Measurements from ENCODE around the gene WDR13.

Gene WDR13

DNA sequence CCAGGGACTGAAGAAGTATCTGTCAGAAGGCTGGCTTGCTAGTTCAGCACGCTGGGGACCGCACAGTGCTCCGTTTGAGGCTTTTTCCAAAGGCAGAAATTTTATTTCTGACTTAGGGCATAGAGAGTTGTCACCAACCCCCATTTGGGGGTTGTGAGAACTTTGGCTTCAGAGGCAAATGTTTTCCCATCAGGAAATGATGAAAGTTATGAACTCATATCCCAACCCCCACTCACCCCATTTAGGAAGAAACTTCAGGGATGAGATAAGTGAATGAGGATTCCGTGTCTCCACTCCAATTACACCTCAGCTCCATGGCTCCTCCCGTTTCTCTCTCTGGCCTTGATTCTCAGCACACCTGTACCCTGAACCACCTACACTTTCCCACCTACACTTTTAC lies 4.3 kb upstream of the WDR13 start:
- in situ Hi-C loops (cut with MboI; ENCODE audit: low sequenced_read_pairs), result no loop called here

DNA sequence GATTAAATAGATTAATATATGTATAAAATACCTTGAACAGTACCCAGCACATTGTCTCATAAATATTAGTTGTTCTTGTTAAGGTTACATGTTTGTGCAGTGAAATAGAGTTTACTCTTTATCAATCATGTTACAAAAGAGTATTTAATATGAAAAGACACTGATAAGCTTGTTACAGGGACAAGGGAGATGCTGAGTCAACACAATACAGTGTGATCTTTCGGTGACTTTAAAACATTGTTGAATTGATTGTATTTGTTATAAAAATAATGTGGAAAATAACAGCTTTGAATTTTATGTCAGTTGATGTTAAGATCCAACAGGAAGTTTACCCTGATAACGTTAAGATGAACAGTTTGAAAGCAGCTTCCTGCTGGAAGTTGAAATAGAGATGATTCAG lies 1.4 kb upstream of the WDR13 start:
- in situ Hi-C loops (cut with MboI; ENCODE audit: low sequenced_read_pairs), result no loop called here

DNA sequence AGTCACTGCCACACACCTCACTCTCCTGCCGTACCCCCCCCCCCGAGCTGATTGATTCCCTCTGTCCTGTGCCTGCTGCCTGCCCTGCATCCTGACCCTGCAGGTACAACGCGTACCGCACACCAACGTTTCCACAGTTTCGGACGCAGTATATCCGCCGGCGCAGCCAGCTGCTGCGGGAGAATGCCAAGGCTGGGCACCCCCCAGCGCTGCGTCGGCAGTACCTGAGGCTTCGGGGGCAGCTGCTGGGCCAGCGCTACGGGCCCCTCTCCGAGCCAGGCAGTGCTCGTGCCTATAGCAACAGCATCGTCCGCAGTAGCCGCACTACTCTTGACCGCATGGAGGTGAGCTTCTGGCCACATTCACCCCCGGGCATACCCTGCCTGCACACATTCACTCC lies 1.3 kb downstream of the WDR13 start:
- in situ Hi-C loops (cut with MboI; ENCODE audit: low sequenced_read_pairs), result no loop called here

DNA sequence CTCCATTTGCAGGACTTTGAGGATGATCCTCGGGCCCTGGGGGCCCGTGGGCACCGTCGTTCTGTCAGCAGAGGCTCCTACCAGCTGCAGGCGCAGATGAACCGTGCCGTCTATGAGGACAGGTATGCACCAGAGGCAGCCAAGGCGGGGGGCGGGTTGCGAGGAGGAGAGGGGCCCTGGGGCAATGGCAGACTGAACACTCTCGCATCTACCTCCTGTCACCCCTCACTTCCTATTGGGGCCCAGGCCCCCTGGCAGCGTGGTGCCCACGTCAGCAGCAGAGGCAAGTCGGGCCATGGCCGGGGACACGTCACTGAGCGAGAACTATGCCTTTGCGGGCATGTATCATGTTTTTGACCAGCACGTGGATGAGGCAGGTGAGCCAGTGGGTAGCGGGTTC lies 2.0 kb downstream of the WDR13 start:
- in situ Hi-C loops (cut with MboI; ENCODE audit: low sequenced_read_pairs), result no loop called here

DNA sequence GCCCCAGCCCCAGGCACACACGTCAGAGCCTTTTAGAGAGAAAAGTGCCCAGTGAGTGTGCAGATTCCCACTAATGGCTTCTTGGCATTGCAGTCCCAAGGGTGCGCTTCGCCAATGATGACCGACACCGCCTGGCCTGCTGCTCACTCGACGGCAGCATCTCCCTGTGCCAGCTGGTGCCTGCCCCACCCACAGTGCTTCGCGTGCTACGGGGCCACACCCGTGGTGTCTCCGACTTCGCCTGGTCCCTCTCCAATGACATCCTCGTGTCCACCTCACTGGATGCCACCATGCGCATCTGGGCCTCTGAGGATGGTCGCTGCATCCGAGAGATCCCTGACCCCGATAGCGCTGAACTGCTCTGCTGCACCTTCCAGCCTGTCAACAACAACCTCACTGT lies 2.9 kb downstream of the WDR13 start:
- in situ Hi-C loops (cut with MboI; ENCODE audit: low sequenced_read_pairs), result no loop called here

DNA sequence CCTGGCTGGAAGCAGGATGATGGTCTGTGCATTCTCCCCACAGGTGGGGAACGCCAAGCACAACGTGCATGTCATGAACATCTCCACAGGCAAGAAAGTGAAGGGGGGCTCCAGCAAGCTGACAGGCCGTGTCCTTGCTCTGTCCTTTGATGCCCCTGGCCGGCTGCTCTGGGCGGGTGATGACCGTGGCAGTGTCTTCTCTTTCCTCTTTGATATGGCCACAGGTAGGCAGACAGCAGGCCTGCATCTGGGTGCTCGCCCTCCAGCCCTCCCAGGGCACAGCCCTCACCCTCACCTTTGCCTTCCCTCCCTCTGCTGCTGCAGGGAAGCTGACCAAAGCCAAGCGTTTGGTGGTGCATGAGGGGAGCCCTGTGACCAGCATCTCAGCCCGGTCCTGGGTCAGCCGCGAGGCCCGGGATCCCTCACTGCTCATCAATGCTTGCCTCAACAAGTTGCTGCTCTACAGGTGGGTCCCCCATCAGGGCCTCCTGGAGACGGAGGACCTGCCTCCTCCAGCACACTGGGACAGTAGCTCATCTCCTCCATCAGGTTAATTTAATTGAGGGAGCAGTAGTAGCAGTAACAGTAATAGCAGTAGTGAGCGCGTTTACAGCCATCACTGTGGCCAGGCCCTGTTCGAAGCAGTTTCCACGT lies 4.6 kb downstream of the WDR13 start:
- in situ Hi-C loops (cut with MboI; ENCODE audit: low sequenced_read_pairs), result no loop called here

DNA sequence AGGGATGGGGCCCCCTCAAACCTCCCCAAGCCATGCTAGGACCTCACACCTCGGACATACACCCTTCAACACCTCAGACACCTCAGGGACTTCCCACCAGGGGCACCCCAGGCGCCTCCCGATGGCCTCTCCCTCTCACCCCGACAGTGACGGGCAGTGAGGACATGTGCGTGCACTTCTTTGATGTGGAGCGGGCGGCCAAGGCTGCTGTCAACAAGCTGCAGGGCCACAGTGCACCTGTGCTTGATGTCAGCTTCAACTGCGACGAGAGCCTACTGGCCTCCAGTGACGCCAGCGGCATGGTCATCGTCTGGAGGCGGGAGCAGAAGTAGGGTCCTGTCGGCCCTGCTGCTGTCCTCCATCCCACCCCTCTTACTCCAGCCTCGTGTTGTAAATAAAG lies 7.4 kb downstream of the WDR13 start:
- in situ Hi-C loops (cut with MboI; ENCODE audit: low sequenced_read_pairs), result no loop called here

DNA sequence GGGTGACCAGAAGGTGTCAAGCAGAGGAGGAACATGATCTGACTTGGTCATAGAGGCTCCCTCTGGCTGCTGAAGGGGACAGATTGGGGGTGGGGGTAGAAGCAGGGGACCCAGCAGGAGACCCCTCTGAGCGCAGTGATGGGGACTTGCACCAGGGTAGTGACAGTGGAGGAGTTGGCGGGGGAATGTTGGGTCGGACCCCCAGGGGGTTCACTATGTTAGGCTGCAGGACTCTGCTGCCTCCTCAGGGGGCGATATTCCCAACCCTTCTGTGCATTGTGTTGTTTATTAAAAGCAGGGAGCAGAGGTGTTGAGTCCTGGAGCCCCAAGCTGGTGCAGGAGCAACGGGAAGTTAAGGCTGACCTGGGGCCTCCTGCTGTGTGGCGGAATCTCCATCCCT lies 8.8 kb downstream of the WDR13 start:
- in situ Hi-C loops (cut with MboI; ENCODE audit: low sequenced_read_pairs), result no loop called here

DNA sequence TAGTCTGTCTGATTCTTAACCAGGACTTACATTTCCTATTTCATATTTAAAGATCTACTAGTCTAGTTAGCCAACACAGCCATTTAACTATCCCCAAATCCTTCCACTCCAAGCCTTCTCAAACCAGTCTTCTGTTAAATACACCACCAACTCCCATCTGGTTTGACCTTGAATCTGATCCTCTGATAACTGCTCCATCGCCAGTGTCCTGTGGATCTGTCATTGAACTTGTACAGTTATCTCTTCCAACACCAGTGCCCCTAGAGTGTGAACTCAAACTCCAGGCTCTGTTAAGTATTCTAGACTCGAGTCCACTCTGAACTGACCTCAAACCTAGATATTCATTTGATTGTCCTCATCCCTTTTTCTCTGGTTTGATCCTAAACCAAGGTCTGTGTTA lies 14.4 kb downstream of the WDR13 start:
- in situ Hi-C loops (cut with MboI; ENCODE audit: low sequenced_read_pairs), result no loop called here

DNA sequence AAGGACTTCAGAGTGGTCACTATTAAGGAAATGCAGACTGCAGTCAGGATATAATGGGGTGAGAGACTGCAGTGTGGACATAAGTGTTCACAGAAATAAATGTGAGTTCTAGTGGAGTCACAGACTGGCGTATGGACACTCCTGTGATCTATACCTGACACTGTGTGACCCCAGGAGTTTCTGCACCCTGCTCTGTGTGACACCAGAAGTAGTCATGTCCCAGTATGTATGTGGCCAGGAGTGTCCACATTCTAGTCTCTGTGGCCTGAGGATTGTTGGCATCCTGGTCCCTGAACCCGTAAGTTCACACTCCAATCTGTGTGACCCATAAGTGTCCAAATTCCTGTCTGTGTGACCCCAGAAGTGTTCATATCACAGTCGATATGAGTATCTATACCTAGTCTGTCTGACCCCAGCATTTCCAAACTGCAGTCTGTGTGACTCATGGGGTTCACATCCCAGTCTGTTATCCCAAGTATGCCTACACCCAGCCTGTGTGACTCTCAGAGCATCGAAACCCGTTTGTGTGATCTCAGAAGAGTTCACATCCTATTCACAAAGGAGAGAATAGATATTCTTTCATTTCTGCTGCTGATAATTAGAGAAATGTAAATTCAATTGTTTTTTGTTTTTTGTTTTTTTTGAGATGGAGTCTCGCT lies 16.3 kb downstream of the WDR13 start:
- in situ Hi-C loops (cut with MboI; ENCODE audit: low sequenced_read_pairs), result no loop called here

DNA sequence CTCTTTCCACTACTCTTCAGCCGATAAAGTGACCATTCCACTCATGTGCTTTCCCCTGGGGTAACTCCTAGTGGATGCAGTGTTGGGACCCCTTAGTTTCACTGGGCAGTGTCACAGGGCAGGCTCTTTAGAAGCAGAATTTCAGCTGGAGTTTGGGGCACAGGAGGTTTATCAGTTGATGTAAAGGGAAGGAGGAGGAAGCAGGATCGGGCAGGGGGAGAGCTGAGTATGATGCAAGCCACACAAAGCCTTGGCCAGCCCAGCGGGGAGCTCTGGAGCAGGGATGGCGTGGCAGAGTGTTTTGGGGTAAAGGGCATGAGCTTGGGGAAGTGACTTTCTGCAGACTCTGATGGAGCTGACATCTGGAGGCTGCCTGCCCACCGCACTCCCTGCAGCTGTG lies 19.3 kb downstream of the WDR13 start:
- in situ Hi-C loops (cut with MboI; ENCODE audit: low sequenced_read_pairs), result no loop called here

DNA sequence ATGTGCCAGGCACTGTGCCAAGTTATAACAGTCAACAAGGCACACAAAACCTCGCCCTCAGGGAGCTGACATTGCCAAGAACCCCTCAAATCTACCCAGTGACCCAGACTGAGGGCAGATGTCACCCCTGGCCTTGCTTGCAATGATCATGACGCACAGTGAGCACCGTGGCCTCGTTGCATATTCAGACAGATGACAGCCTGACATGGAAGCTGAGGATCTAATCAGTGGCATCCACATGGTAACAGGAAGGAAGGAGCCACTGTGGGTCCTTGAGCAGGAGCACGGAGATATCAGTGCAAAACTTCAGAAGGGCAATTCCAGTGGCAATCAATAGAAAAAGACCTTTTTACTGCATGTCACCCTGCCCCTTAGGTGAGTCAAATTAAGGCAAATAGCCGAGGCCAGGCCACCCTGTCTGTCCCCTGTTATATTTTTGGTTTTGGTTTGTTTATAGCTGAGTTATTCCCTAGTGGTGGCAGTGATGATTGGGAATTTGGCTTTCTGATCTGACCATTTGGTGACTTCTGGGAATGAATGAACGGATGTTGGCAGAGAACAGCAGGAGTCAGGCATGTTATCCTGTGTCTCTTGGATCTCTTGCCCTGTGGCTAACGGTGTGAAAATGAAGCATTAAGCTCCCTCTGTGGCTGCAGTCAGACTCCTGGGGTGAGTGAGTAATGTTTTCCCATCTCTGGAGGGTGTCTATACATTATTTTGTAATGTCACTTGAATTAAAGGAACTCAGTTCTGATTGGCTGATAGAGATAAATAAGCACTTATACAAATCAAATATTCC lies 20.4 kb downstream of the WDR13 start:
- in situ Hi-C loops (cut with MboI; ENCODE audit: low sequenced_read_pairs), result no loop called here

DNA sequence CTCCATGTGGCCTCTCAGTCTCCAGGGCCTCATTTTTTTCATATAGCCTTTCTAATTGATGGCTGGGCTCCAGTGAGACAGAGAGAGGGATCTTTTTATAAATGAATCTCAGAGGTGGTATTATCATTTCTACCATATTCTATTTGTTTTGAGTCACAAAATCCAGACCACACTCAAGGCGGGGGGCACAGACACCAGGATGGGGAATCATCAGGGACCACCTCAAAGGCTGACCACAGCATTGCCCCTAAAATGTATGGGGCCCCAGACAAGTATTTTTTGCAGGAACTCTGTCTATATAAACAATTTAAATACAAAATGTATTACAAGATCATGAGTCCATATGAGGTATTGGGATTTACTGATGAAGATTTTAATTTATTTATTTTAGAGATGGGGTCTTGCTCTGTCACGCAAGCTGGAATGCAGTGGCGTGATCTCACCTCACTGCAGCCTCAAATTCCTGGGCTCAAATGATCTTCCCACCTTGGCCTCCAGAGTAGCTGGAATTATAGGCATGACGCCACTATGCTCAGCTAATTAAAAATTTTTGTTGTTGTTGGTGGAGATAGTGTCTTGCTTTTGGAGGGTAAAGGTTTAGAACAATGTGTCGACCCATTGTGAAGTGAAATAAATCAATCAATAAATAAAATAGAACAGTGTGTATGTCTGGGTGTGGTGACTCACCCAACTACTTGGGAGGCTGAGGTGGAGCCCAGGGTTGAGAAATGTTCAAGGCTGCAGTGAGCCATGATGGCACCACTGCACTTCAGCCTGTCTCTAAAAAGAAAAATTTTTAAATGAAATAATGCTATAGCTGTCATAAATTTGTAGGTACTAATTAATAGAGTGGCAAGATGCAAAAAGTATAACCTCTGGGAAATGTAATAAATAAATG lies 29.4 kb downstream of the WDR13 start:
- in situ Hi-C loops (cut with MboI; ENCODE audit: low sequenced_read_pairs), result no loop called here

DNA sequence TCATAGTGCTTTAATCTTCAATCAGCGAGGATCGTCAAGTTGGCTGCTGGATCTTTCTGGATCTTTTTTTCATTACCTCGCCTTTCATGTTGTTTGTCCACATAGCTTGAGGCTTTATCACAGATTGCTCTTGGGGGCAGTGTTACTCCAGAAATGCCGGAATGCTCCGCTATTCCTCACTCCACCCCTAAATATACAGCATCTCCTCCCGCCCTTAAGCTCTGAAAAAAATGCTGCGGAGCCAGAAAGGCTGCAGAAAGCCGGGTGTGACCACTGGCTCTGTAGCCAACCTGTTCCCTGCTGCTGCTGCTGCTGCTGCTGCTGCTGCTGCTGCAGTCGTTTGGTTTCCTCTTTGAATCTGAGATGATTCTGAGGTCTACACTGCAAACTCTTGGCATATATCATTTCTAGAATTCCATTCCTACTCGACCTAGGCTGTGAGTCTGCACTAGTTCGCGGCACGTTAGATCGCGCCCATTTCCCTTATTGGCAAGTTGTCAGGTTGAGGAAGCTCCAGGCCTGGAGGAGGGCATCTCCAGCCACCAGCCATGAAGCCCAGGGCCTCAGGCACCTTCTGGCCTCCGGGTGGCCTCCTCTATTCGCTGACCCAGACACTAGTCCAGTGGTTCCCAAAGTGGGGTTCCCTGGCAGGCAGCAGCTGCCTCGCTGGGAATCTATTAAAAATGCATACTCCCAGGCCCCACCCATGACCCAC lies 34.2 kb downstream of the WDR13 start:
- in situ Hi-C loops (cut with MboI; ENCODE audit: low sequenced_read_pairs), result no loop called here

DNA sequence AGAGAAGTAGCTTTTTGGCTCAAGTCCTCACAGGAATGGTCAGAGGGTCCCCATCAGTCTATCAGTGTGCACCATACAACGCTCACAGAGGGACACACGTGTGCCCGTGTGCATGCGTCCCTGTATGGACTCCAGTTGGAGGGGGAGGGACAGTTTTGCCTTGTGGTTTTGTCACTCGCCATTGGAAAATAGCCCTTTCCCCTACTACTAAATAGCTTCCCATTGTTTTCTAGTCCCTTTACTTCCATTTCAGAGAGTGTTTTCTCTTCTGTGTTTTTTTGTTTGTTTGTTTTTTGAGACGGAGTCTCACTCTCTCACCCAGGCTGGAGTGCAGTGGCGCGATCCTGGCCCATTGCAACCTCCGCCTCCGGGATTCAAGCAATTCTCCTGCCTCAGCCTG lies 34.9 kb downstream of the WDR13 start:
- in situ Hi-C loops (cut with MboI; ENCODE audit: low sequenced_read_pairs), result no loop called here

DNA sequence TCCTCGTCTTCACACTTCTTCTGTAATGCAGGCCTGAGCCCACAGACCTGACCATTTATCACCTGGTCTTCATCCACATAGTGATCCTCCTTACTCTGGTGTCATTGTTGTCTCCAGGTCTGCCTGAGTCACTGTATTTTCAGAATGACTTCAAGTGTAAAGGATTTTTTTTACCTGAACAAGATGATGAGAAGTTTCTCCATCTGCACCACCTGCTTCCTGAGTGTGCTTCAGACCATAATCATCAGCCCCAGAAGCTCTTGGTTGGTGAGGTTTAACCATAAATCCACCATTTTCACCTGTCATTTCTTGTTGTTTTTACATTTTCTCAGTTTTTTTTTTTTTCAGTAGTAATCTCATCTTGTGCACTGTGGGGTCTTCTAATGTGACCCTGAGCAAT lies 39.0 kb downstream of the WDR13 start:
- in situ Hi-C loops (cut with MboI; ENCODE audit: low sequenced_read_pairs), result no loop called here

DNA sequence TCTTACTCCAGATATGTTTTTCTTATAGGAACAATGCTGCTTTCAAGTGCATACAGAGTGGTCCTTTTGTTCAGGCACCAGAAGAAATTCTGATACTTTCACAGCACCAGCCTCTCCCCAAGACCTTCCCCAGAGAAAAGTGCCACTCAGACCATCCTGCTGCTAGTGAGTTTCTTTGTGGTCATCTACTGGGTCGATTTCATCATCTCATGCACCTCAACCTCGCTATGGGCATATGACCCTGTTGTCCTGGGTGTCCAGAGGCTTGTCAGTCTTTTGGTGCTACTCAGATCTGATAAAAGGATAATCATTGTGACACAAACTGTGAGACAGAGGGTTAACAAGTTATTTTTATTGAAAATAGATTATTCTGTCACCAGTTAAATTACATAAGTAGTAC lies 39.5 kb downstream of the WDR13 start:
- in situ Hi-C loops (cut with MboI; ENCODE audit: low sequenced_read_pairs), result no loop called here

DNA sequence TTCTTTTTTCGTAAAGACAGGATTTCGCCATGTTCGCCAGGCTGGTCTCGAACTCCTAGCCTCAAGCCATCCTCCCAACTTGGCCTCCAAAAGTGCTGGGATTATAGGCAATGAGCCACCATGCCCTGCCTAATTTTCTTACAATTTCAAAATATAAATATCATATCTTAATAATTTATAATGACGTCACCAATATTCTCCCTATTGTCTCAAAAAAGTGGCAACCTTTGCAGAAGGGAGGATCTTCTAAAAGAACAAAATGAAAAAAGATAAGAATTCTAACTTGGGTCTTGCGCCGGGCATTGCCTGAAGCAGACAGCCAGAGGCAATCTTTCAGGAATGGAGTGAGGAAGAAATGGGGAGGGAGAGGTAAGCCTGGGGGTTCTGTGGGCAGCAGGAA lies 48.4 kb downstream of the WDR13 start:
- in situ Hi-C loops (cut with MboI; ENCODE audit: low sequenced_read_pairs), result no loop called here

DNA sequence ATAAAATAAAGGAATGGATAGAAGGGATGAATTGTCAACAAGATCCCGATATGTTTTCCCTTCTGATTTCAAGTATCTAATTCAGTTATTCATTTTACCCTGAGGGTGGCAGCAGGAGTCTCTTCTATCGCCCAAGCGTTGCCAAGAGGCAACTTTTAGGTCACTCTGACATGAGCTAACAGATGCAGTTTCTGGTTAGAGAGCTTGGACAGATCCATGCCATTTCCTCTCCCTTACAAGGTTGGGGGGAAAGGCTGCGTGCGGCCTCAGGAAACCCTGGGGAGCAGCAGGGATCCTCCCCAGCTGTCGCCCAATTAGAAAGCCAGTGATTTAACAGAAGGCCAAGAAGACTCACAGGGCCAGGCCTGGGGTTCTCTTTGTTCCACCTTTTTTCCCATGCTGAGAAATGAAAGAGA lies 51.1 kb downstream of the WDR13 start:
- in situ Hi-C loops (cut with MboI; ENCODE audit: low sequenced_read_pairs), result no loop called here

DNA sequence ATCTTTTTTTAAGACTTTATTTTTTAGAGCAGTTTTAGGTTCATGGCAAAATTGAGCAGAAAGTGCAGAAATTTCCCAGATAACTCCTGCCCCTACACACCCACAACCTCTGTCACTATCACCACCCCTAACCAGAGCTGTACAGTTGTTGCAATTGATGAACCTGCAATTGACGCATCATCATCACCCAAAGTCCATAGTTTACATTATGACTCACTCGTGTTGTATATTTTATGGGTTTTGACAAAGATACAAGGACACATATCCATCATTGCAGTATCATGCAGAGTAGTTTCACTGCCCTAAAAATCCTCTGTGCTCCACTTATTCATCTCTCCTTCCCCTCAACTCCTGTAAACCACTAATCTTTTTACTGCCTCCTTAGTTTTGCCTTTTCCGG lies 51.8 kb downstream of the WDR13 start:
- in situ Hi-C loops (cut with MboI; ENCODE audit: low sequenced_read_pairs), result no loop called here

Measured in HL-60/S4 treated with phorbol 12-myristate 13-acetate at 8.2 ng/mL for 4 days and 3 days (cell line).